ENCODE data around the gene TNFRSF25. TPM values are rescaled to one million over a fixed set of nuclear protein-coding genes. Genes with fewer than 3 reads are reported as not detected.

Gene TNFRSF25
- total and polyA plus RNA-seq, 2 of the 8 experiments (the other 6 are each of a cell fraction or from before 2014, with no cell fraction given): 10.7 to 19.5 TPM

- Histone ChIP-seq H4K5ac (ENCODE audit: insufficient read length, low read depth, low read length) (peak overlapping the region; percentile 89), H4K91ac (replicated peaks; ENCODE audit: insufficient read length, low read length) (no peak overlapping the region), H3K9me3 (ENCODE audit: insufficient read depth in 2 of 2, low read depth in 1 of 2, low read length in 1 of 2) (no peaks in the 10 kb centered on the region), H4K20me1 (replicated peaks in 1 of 2; ENCODE audit: control insufficient read depth in 1 of 2, insufficient read depth in 2 of 2, low read length in 2 of 2) (peaks cover 0 to 4% of the 10 kb centered on the region in 2 experiments), H3K79me1 (ENCODE audit: low read depth, low read length) (no peaks in the 10 kb centered on the region), H4K8ac (ENCODE audit: extremely low read depth, insufficient read depth, low read length) (peak overlapping the region; percentile 89), H2AK5ac (ENCODE audit: low read depth, low read length) (no peak overlapping the region), H3K4ac (replicated peaks; ENCODE audit: insufficient read length, low read depth, low read length) (no peak overlapping the region), H3K9ac (replicated peaks in 1 of 4; ENCODE audit: extremely low read depth in 1 of 4, low read depth in 3 of 4, low read length in 3 of 4) (no peak overlapping the region; a peak in 1 of 7 replicates), H3K23ac (ENCODE audit: insufficient read length) (no peak overlapping the region), H3K23me2 (ENCODE audit: low read depth, low read length) (peaks cover 3% of the 10 kb centered on the region; the same call in 1 of the 2 replicates), H3K14ac (ENCODE audit: insufficient read length) (no peak overlapping the region), H2BK12ac (ENCODE audit: low read depth, low read length) (peak overlapping the region; percentile 84; the same call in 1 of the 2 replicates), H3K36me3 (ENCODE audit: control insufficient read depth in 2 of 4, insufficient read depth in 4 of 4, low read length in 3 of 4) (no peaks in the 10 kb centered on the region), H3K79me2 (ENCODE audit: control insufficient read depth in 1 of 2, insufficient read depth in 2 of 2, low read length in 2 of 2) (no peaks in the 10 kb centered on the region), H3K4me1 (replicated peaks in 1 of 4; ENCODE audit: control insufficient read depth in 3 of 4, insufficient read depth in 4 of 4, low read length in 3 of 4) (peaks cover 3 to 17% (median 5%) of the 10 kb centered on the region in 4 experiments), H3K18ac (ENCODE audit: extremely low read depth, low read length) (peak overlapping the region; percentile 83; the same call in 1 of the 2 replicates), H2BK20ac (ENCODE audit: low read length) (no peak overlapping the region; the same call in 1 of the 2 replicates), H2BK15ac (ENCODE audit: low read length) (peak overlapping the region; percentile 92; the same call in 1 of the 2 replicates), H3K4me2 (ENCODE audit: insufficient read depth in 1 of 2, low read depth in 2 of 2, low read length in 2 of 2) (peak overlapping the region; percentile 79 to 85), H3K56ac (replicated peaks; ENCODE audit: insufficient read length, low read depth, low read length) (no peak overlapping the region), H2AFZ (ENCODE audit: low read length) (peak overlapping the region; percentile 55; the same call in 1 of the 2 replicates), H3K4me3 (ENCODE audit: extremely low read depth in 1 of 4, insufficient read depth in 2 of 4, low read depth in 3 of 4, low read length in 4 of 4) (peak overlapping the region; percentile 17 to 88 (median 43)), H2BK5ac (ENCODE audit: low read depth, low read length) (no peak overlapping the region; the same call in 1 of the 2 replicates), H3K27me3 (replicated peaks in 1 of 4; ENCODE audit: control insufficient read depth in 3 of 4, extremely low read depth in 1 of 4, insufficient read depth in 3 of 4, low read length in 3 of 4) (peaks cover 0 to 20% (median 12%) of the 10 kb centered on the region in 4 experiments; a peak in 5 of 7 replicates), H2BK120ac (replicated peaks; ENCODE audit: low read depth, low read length) (no peak overlapping the region), H3K27ac (ENCODE audit: low read depth, low read length) (no peak overlapping the region)
- FAIRE-seq (no peak), DNase-seq (ENCODE audit: low read depth in 1 of 2, low spot score in 2 of 2) (peak in 1 of 2 experiments; percentile 87)
- 10% methylated on average over 63 of the region's 101 CpGs; no CpG with 5 or more reads in 1 of the 2 experiments for WGBS, 2 experiments (ENCODE audit: extremely low coverage in 1 of 2, insufficient coverage in 1 of 2, insufficient read length in 1 of 2, insufficient replicate concordance in 2 of 2, low coverage in 1 of 2, low lambda C conversion rate in 2 of 2, missing lambda C conversion rate in 1 of 2)
- ChIA-PET POLR2A (ENCODE audit: partially characterized antibody) (interaction anchor here (0.9 to 4.4 kb wide), 9 partner anchors 11 to 294 kb away, joined by 3 to 15 read pairs (median 4); no protein-coding TSS in a partner anchor), CTCF (ENCODE audit: partially characterized antibody) (interaction anchor here (0.6 to 18.8 kb wide), 29 partner anchors 9 to 236 kb away, joined by 3 to 321 read pairs (median 6); partner anchors contain the start of genes ESPN, HES2, PLEKHG5 and TNFRSF25)
- TF ChIP-seq EZH2 (IDR thresholded peaks at IDR 0.05; ENCODE audit: low read depth, low read length, severe bottlenecking) (no peak), CREB1 (IDR thresholded peaks at IDR 0.05) (no peak; the same call in 1 of the 2 replicates), TEAD4 (IDR thresholded peaks at IDR 0.05; ENCODE audit: low read depth, low read length) (no peak), TBP (IDR thresholded peaks at IDR 0.05; ENCODE audit: low read depth, low read length) (no peak), RAD21 (IDR thresholded peaks at IDR 0.05 in 1 of 2, conservative IDR thresholded peaks at IDR 0.05 in 1 of 2; ENCODE audit: low read depth in 2 of 2, low read length in 2 of 2) (peak in 1 of 2 experiments; percentile 42; a peak in 3 of 4 replicates), ASH2L (IDR thresholded peaks at IDR 0.05; ENCODE audit: low read length) (peak; percentile 25)
- TF ChIP-seq, protein P1, sequence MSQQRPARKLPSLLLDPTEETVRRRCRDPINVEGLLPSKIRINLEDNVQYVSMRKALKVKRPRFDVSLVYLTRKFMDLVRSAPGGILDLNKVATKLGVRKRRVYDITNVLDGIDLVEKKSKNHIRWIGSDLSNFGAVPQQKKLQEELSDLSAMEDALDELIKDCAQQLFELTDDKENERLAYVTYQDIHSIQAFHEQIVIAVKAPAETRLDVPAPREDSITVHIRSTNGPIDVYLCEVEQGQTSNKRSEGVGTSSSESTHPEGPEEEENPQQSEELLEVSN (IDR thresholded peaks at IDR 0.05): no peak
Observed at GRCh38 chr1:6440198-6441126, 25.5 kb downstream of the TNFRSF25 start.

All from H1 (cell line).